HFFc6 (cell line): ENCODE data around the gene CCNY. TPM values are rescaled to one million over a fixed set of nuclear protein-coding genes. Genes with fewer than 3 reads are reported as not detected.
"Not testable (repeated sequence)": the region's sequence is repeated elsewhere in the genome, so short reads cannot be mapped to it uniquely, and the experiment has no call there.

Source experiments
- DNase-seq: peaks from one replicate; pipeline ENCODE4 v3.0.0-alpha.2; 2018
- H3K27ac Mint-ChIP-seq: 2 replicates; pipeline ENCODE4 v1.8.0; 2020; ENCODE audit warnings: mild to moderate bottlenecking, mixed read lengths
- H3K27me3 Mint-ChIP-seq: 2 replicates; pipeline ENCODE4 v1.8.0; 2021; ENCODE audit warnings: mild to moderate bottlenecking, moderate library complexity, mixed read lengths; ENCODE audit not compliant: insufficient read depth
- H3K36me3 Mint-ChIP-seq: 2 replicates; pipeline ENCODE4 v1.8.0; 2021; ENCODE audit warnings: low read depth, mixed read lengths
- H3K4me1 Mint-ChIP-seq: 2 replicates; pipeline ENCODE4 v1.8.0; 2020; ENCODE audit warnings: low read depth, mixed read lengths
- H3K4me3 Mint-ChIP-seq: 2 replicates; pipeline ENCODE4 v1.8.0; 2020; ENCODE audit warnings: mild to moderate bottlenecking, moderate library complexity, mixed read lengths
- H3K9me3 Mint-ChIP-seq: 2 replicates; pipeline ENCODE4 v1.8.0; 2020; ENCODE audit warnings: mild to moderate bottlenecking, mixed read lengths
- CTCF ChIP-seq: fragments of 200-600 bp; sonication (generic); IDR thresholded peaks from 2 replicates; pipeline ENCODE4 v1.5.0; 2021; ENCODE audit warnings: antibody characterized with exemption, mild to moderate bottlenecking
- total RNA-seq, 6 experiments: library from RNA; stranded (reverse); fragmentation: NEBNext Ultra II Directional; extraction: Animal tissue kit (Norgen Biotek cat#: 25700); gene quantifications; 2 replicates in 1 of 6; 3 replicates in 5 of 6; pipeline ENCODE4 v1.2.3, GENCODE V29; 2021

CCNY gene
- total RNA-seq, 6 experiments from 2014 or later = 60.0 to 76.6 (median 69.9) TPM

- Mint-ChIP-seq H3K4me3 (no peak overlapping the region), H3K27ac (no peak overlapping the region), H3K4me1 (peaks cover 46% of the 10 kb centered on the region), H3K36me3 (peaks cover 8% of the 10 kb centered on the region; the same call in 1 of the 2 replicates), H3K9me3 (no peaks in the 10 kb centered on the region), H3K27me3 (peaks cover 3% of the 10 kb centered on the region; the same call in 1 of the 2 replicates)
- no peak for DNase-seq
- TF ChIP-seq CTCF = no peak
Measured at GRCh38 chr10:35416619-35417312, 80.5 kb downstream of the CCNY start.

GRCh38 chr10:35417313-35417625, 81.0 kb downstream of the CCNY start:
- Mint-ChIP-seq H3K27me3 (peaks cover 3% of the 10 kb centered on the region; the same call in 1 of the 2 replicates), H3K36me3 (peaks cover 8% of the 10 kb centered on the region; the same call in 1 of the 2 replicates), H3K9me3 (no peaks in the 10 kb centered on the region), H3K27ac (no peak overlapping the region), H3K4me3 (no peak overlapping the region), H3K4me1 (peaks cover 51% of the 10 kb centered on the region)
- TF ChIP-seq CTCF = no peak
- DNase-seq = no peak

GRCh38 chr10:35417795-35418194, 81.5 kb downstream of the CCNY start:
- no peak for DNase-seq
- Mint-ChIP-seq H3K36me3 (peaks cover 8% of the 10 kb centered on the region; the same call in 1 of the 2 replicates), H3K4me3 (no peak overlapping the region), H3K27ac (peak overlapping the region; percentile 43; the same call in 1 of the 2 replicates), H3K27me3 (peaks cover 3% of the 10 kb centered on the region; the same call in 1 of the 2 replicates), H3K4me1 (peaks cover 56% of the 10 kb centered on the region), H3K9me3 (no peaks in the 10 kb centered on the region)
- TF ChIP-seq CTCF = no peak

GRCh38 chr10:35418580-35418979, 82.3 kb downstream of the CCNY start:
- H3K4me1 Mint-ChIP-seq = peaks cover 64% of the 10 kb centered on the region

GRCh38 chr10:35420044-35420443, 83.7 kb downstream of the CCNY start:
- Mint-ChIP-seq H3K36me3 (peaks cover 4% of the 10 kb centered on the region; the same call in 1 of the 2 replicates), H3K27me3 (peaks cover 3% of the 10 kb centered on the region; the same call in 1 of the 2 replicates), H3K4me3 (0 out of 2 replicates have a peak overlapping the region, but pooled peaks have one; percentile 11), H3K27ac (peak overlapping the region; percentile 97), H3K4me1 (peaks cover 79% of the 10 kb centered on the region), H3K9me3 (no peaks in the 10 kb centered on the region)
- TF ChIP-seq CTCF = no peak
- no peak for DNase-seq

More at GRCh38 chr10:35418580-35418979, 82.3 kb downstream of the CCNY start:
- not testable (repeated sequence) for H3K27me3 Mint-ChIP-seq, H3K36me3 Mint-ChIP-seq, DNase-seq, H3K27ac Mint-ChIP-seq, H3K9me3 Mint-ChIP-seq, H3K4me3 Mint-ChIP-seq

GRCh38 chr10:35420827-35421552, 84.7 kb downstream of the CCNY start:
- peak overlapping the region; percentile 97 for H3K27ac Mint-ChIP-seq
- peaks cover 3% of the 10 kb centered on the region; the same call in 1 of the 2 replicates for H3K27me3 Mint-ChIP-seq
- H3K36me3 Mint-ChIP-seq = peaks cover 4% of the 10 kb centered on the region; the same call in 1 of the 2 replicates
- no peak for TF ChIP-seq CTCF
- H3K9me3 Mint-ChIP-seq = no peaks in the 10 kb centered on the region
- H3K4me3 Mint-ChIP-seq = peak overlapping the region; percentile 77
- H3K4me1 Mint-ChIP-seq = peaks cover 88% of the 10 kb centered on the region
- no peak for DNase-seq
